GM21381 (cell line): Measurements from ENCODE around the gene DUSP14.

Experiments
- ATAC-seq: cut with Tn5 transposase; IDR thresholded peaks from one replicate; pipeline ENCODE4 v1.9.1; 2021; ENCODE audit warnings: mild to moderate bottlenecking, moderate library complexity; ENCODE audit not compliant: unreplicated experiment

The DUSP14 gene

GRCh38 chr17:37512442-37513068 lies 22.9 kb downstream of the DUSP14 start:
- no peak for ATAC-seq

GRCh38 chr17:37513711-37514110 lies 24.0 kb downstream of the DUSP14 start:
- ATAC-seq = no peak

GRCh38 chr17:37516127-37516571 lies 26.5 kb downstream of the DUSP14 start:
- ATAC-seq = no peak

GRCh38 chr17:37517881-37518280 lies 28.2 kb downstream of the DUSP14 start:
- no peak for ATAC-seq

GRCh38 chr17:37518826-37519225 lies 29.1 kb downstream of the DUSP14 start:
- no peak for ATAC-seq

- no peak for ATAC-seq
These were observed 29.7 kb downstream of the DUSP14 start for GRCh38 chr17:37519251-37519985.

- ATAC-seq = no peak
These were observed 30.5 kb downstream of the DUSP14 start for GRCh38 chr17:37520174-37520573.

GRCh38 chr17:37521821-37522220 lies 32.1 kb downstream of the DUSP14 start:
- no peak for ATAC-seq

- ATAC-seq = no peak
These were observed 34.1 kb downstream of the DUSP14 start for GRCh38 chr17:37523715-37524219.

GRCh38 chr17:37527249-37527851 lies 37.7 kb downstream of the DUSP14 start:
- ATAC-seq = no peak

GRCh38 chr17:37530420-37530819 lies 40.7 kb downstream of the DUSP14 start:
- ATAC-seq = no peak

GRCh38 chr17:37532756-37533155 lies 43.1 kb downstream of the DUSP14 start:
- no peak for ATAC-seq

GRCh38 chr17:37535906-37536305 lies 46.2 kb downstream of the DUSP14 start:
- no peak for ATAC-seq

- ATAC-seq = no peak
These were observed 49.4 kb downstream of the DUSP14 start for GRCh38 chr17:37538981-37539659.

GRCh38 chr17:37541880-37542660 lies 52.4 kb downstream of the DUSP14 start:
- no peak for ATAC-seq

- ATAC-seq = no peak
These were observed 54.0 kb downstream of the DUSP14 start for GRCh38 chr17:37543637-37544052.

- ATAC-seq = no peak
These were observed 55.8 kb downstream of the DUSP14 start for GRCh38 chr17:37545486-37545885.

GRCh38 chr17:37546302-37546701 lies 56.6 kb downstream of the DUSP14 start:
- no peak for ATAC-seq

GRCh38 chr17:37547986-37548385 lies 58.3 kb downstream of the DUSP14 start:
- ATAC-seq = no peak

GRCh38 chr17:37551788-37552187 lies 62.1 kb downstream of the DUSP14 start:
- ATAC-seq = no peak
